HEK293T (cell line): Measurements from ENCODE around the gene KDM2A.

Experiments used
- CTCF ChIA-PET: fragments of 350-600 bp; formaldehyde crosslinking; extraction: SDS; loops from one replicate; lab custom pipeline; 2021; ENCODE audit warnings: antibody characterized with exemption, inconsistent platforms; lab: Yijun Ruan, JAX
- POLR2A ChIA-PET: fragments of 350-600 bp; formaldehyde crosslinking; extraction: SDS; loops from one replicate; lab custom pipeline; 2020; ENCODE audit warnings: antibody characterized with exemption, inconsistent platforms; lab: Yijun Ruan, JAX
- DNase-seq: peaks from one replicate; pipeline ENCODE4 v3.0.0; 2012; ENCODE audit warnings: mixed read lengths; ENCODE audit errors: extremely low spot score
- ARNT ChIP-seq: fragments of 450-650 bp; IDR thresholded peaks from 2 replicates; pipeline ENCODE4 v1.6.1; 2017; ENCODE audit warnings: mild to moderate bottlenecking
- BHLHE40 ChIP-seq: fragments of 450-650 bp; IDR thresholded peaks from 2 replicates; pipeline ENCODE4 v1.6.1; 2016; ENCODE audit warnings: mild to moderate bottlenecking, moderate library complexity, borderline replicate concordance
- CTBP1 ChIP-seq: fragments of 450-650 bp; IDR thresholded peaks from 2 replicates; pipeline ENCODE4 v1.6.1; 2016; ENCODE audit warnings: borderline replicate concordance
- ELF4 ChIP-seq: fragments of 450-650 bp; IDR thresholded peaks from 2 replicates; pipeline ENCODE4 v1.6.1; 2017; ENCODE audit warnings: antibody characterized with exemption
- FOXA1 ChIP-seq: fragments of 450-650 bp; IDR thresholded peaks from 2 replicates; pipeline ENCODE4 v1.6.1; 2016; ENCODE audit warnings: mild to moderate bottlenecking
- FOXK2 ChIP-seq: fragments of 450-650 bp; IDR thresholded peaks from 2 replicates; pipeline ENCODE4 v1.6.1; 2016; ENCODE audit warnings: mild to moderate bottlenecking
- FOXM1 ChIP-seq: fragments of 450-650 bp; IDR thresholded peaks from 2 replicates; pipeline ENCODE4 v1.6.1; 2017; ENCODE audit warnings: mild to moderate bottlenecking, borderline replicate concordance
- HDGF ChIP-seq: fragments of 450-650 bp; IDR thresholded peaks from 2 replicates; pipeline ENCODE4 v1.6.1; 2017; ENCODE audit warnings: antibody characterized with exemption, borderline replicate concordance
- L3MBTL2 ChIP-seq: fragments of 450-650 bp; conservative IDR thresholded peaks from 2 replicates; pipeline ENCODE4 v1.6.1; 2016; ENCODE audit warnings: mild to moderate bottlenecking
- LEF1 ChIP-seq: fragments of 450-650 bp; IDR thresholded peaks from 2 replicates; pipeline ENCODE4 v1.6.1; 2017; ENCODE audit warnings: mild to moderate bottlenecking, borderline replicate concordance
- NFRKB ChIP-seq: fragments of 450-650 bp; IDR thresholded peaks from 2 replicates; pipeline ENCODE4 v1.6.1; 2016; ENCODE audit warnings: mild to moderate bottlenecking, moderate library complexity
- SP1 ChIP-seq: fragments of 450-650 bp; IDR thresholded peaks from 2 replicates; pipeline ENCODE4 v1.6.1; 2017
- SUZ12 ChIP-seq: fragments of 450-650 bp; IDR thresholded peaks from 2 replicates; pipeline ENCODE4 v1.6.1; 2016; ENCODE audit warnings: mild to moderate bottlenecking
- TARDBP ChIP-seq: fragments of 450-650 bp; IDR thresholded peaks from 2 replicates; pipeline ENCODE4 v1.6.1; 2016
- ZNF384 ChIP-seq: fragments of 450-650 bp; IDR thresholded peaks from 2 replicates; pipeline ENCODE4 v1.6.1; 2016
- TF ChIP-seq, protein P1 (sequence below): fragments of 450-650 bp; IDR thresholded peaks from 2 replicates; pipeline ENCODE4 v1.6.1; 2016

Gene KDM2A

DNA sequence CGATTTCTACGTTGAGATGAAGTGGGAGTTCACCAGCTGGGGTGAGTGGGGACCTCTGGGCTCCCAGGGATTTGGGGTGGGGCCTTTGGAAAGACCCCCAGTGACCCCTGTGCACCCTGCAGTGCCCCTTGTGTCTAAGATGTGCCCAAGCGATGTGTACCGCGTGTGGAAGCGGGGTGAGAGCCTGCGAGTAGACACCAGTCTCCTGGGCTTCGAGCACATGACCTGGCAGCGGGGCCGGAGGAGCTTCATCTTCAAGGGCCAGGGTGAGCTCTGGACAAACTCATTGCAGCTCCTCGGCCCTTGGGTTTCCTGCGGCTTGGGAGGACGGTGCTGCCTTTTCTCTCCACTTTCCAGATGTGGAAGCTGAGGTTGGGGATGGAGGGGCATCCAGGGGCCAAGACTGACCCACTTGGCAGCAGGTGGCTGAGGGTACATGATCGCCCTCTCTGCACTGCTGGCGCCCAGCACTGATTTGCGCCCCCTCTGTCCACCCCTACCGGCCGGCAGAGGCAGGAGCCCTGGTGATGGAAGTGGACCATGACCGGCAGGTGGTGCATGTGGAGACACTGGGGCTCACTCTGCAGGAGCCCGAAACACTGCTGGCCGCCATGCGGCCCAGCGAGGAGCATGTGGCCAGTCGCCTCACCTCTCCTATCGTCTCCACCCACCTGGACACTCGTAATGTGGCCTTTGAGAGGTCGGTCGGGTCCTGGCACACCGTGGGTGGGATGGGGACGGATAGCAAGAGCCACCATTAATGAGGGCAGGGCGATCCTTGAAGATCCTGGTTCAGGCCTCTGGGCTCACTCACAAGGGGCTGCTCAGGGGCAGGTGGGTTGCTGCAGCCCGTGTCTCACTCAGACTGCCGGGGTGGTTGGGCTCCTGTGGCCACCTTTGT lies 172.7 kb downstream of the KDM2A start:
- TF ChIP-seq ARNT (no peak), FOXM1 (no peak), BHLHE40 (no peak), NFRKB (no peak), L3MBTL2 (no peak), LEF1 (no peak), ELF4 (no peak), FOXA1 (no peak), TARDBP (no peak), ZNF384 (no peak), CTBP1 (no peak), FOXK2 (no peak), SUZ12 (no peak), HDGF (no peak), SP1 (no peak)
- TF ChIP-seq, protein P1, sequence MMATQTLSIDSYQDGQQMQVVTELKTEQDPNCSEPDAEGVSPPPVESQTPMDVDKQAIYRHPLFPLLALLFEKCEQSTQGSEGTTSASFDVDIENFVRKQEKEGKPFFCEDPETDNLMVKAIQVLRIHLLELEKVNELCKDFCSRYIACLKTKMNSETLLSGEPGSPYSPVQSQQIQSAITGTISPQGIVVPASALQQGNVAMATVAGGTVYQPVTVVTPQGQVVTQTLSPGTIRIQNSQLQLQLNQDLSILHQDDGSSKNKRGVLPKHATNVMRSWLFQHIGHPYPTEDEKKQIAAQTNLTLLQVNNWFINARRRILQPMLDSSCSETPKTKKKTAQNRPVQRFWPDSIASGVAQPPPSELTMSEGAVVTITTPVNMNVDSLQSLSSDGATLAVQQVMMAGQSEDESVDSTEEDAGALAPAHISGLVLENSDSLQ: no peak
- ChIA-PET CTCF (no interaction called here), POLR2A (interaction anchor here (3.8 kb wide), 1 partner anchor 10 kb away, joined by 27 read pairs; the partner anchor contains the start of gene SSH3)
- DNase-seq: no peak

DNA sequence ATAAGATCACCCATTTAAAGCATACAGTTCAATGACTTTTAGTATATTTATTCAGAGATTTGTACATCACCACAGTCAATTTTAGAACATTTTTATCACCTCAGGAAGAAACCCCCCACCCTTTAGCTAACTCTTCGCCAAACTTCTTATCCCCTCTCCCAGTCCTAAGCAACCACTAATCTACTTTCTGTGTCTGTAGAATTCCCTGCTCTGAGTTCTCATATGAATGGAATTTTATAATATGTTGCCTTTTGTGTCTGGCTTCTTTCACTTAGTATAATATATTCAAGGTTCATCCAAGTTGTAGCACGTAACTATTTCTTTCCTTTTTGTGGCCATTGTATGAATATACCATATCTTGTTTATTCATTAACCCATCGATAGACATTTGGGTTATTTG lies 173.6 kb downstream of the KDM2A start:
- ChIA-PET POLR2A (no interaction called here), CTCF (no interaction called here)
- DNase-seq: no peak
- TF ChIP-seq BHLHE40 (no peak), LEF1 (no peak), ARNT (no peak), SUZ12 (no peak)
- TF ChIP-seq, protein P1: no peak

DNA sequence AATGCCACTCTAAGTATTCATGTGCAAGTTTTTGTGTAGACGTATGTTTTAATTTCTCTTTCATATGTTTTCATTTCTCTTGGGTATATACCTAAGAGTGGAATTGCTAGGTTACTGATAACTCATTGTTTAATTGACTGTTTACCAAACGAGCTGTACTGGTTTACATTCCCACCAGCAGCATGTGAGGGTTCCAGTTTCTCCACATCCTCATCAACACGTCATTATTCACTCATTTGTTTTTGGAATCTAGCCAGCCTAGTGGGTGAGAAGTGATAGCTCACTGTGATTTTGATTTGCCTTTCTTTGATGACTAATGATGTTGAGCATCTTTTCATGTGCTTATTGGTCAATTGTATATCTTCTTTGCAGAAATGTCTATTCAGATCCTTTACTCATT lies 174.0 kb downstream of the KDM2A start:
- TF ChIP-seq ARNT: no peak
- TF ChIP-seq BHLHE40: no peak
- no peak for TF ChIP-seq L3MBTL2
- TF ChIP-seq FOXA1: no peak
- no peak for TF ChIP-seq SP1
- no peak for TF ChIP-seq ZNF384
- TF ChIP-seq, protein P1: no peak
- no peak for TF ChIP-seq NFRKB
- POLR2A ChIA-PET: no interaction called here
- no peak for DNase-seq
- CTCF ChIA-PET: no interaction called here

DNA sequence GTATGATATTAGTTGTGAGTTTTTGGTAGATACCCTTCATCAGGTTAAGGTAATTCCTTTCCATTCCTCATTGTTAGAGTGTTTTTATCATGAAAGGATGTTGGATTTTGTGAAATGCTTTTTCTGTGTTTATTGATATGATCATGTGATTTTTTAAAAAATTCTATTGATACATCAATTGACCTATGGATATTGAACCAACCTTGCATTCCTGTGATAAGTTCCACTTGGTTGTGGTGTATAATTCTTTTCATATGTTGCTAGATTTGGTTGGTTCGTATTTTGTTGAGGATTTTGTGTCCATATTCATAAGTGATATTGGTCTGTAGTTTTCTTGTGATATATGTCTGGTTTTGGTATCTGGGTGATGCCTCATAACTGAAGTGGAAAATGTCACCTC lies 176.8 kb downstream of the KDM2A start:
- ChIA-PET CTCF (interaction anchor here (0.7 kb wide), 1 partner anchor 24 kb away, joined by 4 read pairs; no protein-coding TSS in a partner anchor), POLR2A (no interaction called here)
- no peak for TF ChIP-seq L3MBTL2
- DNase-seq: no peak

DNA sequence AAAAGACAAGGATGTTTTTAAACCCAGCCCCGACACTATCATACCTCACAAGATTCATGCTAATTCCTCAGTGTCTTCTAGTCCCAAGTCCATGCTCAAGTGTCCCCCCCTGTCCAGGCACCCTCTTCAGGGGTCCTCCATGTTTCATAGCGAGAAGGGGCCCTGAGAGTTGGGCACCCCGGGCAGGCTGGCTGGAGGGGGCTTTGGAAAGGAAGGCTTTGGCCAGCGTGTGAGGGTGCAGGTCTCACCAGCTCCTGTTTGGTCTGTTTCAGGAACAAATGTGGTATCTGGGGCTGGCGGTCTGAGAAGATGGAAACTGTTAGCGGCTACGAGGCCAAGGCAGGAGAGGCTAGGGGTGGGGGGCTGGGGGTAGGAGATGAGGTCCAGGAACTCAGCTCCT lies 179.7 kb downstream of the KDM2A start:
- no peak for TF ChIP-seq FOXK2
- ChIA-PET CTCF (no interaction called here), POLR2A (interaction anchor here (1.3 kb wide), 1 partner anchor 9 kb away, joined by 5 read pairs; the partner anchor contains the start of gene ANKRD13D)
- no peak for DNase-seq

DNA sequence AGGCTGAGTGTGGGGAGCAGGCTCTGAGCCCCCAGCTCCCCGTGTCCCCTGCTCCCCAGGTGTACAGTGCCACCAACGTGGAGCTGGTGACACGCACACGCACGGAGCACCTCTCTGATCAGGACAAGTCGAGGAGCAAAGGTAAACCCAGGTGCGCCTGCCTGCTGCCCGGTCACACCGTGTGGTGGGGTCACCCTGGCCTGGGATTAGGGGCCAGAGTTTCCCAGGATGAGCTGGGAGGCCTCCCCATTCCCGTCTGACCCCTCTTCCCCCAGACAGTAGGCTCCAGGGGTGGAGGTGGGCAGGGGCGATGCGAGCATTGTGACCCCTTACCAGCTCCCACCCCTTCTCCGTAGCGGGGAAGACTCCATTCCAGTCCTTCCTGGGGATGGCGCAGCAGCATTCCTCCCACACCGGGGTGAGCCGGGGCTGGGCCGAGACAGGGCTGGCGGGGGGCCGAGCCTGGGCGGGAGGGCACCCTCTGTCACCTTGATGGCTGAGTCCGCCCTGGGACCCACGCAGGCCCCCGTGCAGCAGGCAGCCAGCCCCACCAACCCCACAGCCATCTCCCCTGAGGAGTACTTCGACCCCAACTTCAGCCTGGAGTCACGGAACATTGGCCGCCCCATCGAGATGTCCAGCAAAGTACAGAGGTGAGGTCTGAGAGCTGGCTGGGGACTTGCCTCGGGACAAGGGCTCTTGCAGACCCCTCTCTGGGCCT lies 180.6 kb downstream of the KDM2A start:
- POLR2A ChIA-PET: interaction anchor here (4.8 kb wide), 1 partner anchor 10 kb away, joined by 27 read pairs; the partner anchor contains the start of gene ANKRD13D
- CTCF ChIA-PET: no interaction called here
- no peak for DNase-seq
- no peak for TF ChIP-seq NFRKB
- TF ChIP-seq LEF1: no peak
- TF ChIP-seq FOXM1: no peak
- no peak for TF ChIP-seq ELF4
- TF ChIP-seq CTBP1: no peak
- TF ChIP-seq SUZ12: no peak
- TF ChIP-seq FOXA1: no peak
- TF ChIP-seq BHLHE40: no peak
- TF ChIP-seq SP1: no peak
